ENCODE measurements around the gene BDKRB2. TPM values are rescaled to one million over a fixed set of nuclear protein-coding genes. Genes with fewer than 3 reads are reported as not detected.

Gene BDKRB2
- total and polyA plus RNA-seq, 2 of the 8 experiments (the other 6 are each of a cell fraction or from before 2014, with no cell fraction given), result 0.13 to 0.21 TPM

DNA sequence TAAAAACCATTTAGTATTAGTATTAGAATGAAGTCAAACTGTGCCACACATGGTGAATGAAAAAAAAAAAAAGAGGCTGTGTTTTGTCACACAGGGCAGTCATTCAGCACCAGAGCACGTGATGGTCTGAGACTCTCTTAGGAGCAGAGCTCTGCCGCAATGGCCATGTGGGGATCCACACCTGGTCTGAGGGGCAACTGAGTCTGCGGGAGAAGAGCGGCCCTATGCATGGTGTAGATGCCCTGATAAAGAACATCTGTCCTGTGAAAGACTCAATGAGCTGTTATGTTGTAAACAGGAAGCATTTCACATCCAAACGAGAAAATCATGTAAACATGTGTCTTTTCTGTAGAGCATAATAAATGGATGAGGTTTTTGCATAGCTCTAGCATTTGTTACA is 39.1 kb downstream of the BDKRB2 start:
- FAIRE-seq, result no peak
- no peaks in the 10 kb centered on the region for H3K79me1 ChIP-seq (ENCODE audit: low read depth, low read length)

More for the DNA sequence above, 39.1 kb downstream of the BDKRB2 start:
- Histone ChIP-seq H3K9ac (replicated peaks in 1 of 4; ENCODE audit: extremely low read depth in 1 of 4, low read depth in 3 of 4, low read length in 3 of 4) (no peak overlapping the region), H4K8ac (ENCODE audit: extremely low read depth, insufficient read depth, low read length) (no peak overlapping the region; the same call in 1 of the 2 replicates), H2BK12ac (ENCODE audit: low read depth, low read length) (no peak overlapping the region), H4K5ac (ENCODE audit: insufficient read length, low read depth, low read length) (no peak overlapping the region), H2BK5ac (ENCODE audit: low read depth, low read length) (no peak overlapping the region), H3K23me2 (ENCODE audit: low read depth, low read length) (no peaks in the 10 kb centered on the region), H4K91ac (replicated peaks; ENCODE audit: insufficient read length, low read length) (no peak overlapping the region), H2BK15ac (ENCODE audit: low read length) (no peak overlapping the region), H4K20me1 (replicated peaks in 1 of 2; ENCODE audit: control insufficient read depth in 1 of 2, insufficient read depth in 2 of 2, low read length in 2 of 2) (no peaks in the 10 kb centered on the region), H3K27me3 (replicated peaks in 1 of 4; ENCODE audit: control insufficient read depth in 3 of 4, extremely low read depth in 1 of 4, insufficient read depth in 3 of 4, low read length in 3 of 4) (no peaks in the 10 kb centered on the region), H3K56ac (replicated peaks; ENCODE audit: insufficient read length, low read depth, low read length) (no peak overlapping the region), H2BK120ac (replicated peaks; ENCODE audit: low read depth, low read length) (no peak overlapping the region), H3K14ac (ENCODE audit: insufficient read length) (no peak overlapping the region), H3K36me3 (ENCODE audit: control insufficient read depth in 2 of 4, insufficient read depth in 4 of 4, low read length in 3 of 4) (no peaks in the 10 kb centered on the region), H3K4me3 (ENCODE audit: extremely low read depth in 1 of 4, insufficient read depth in 2 of 4, low read depth in 3 of 4, low read length in 4 of 4) (no peak overlapping the region), H3K27ac (ENCODE audit: low read depth, low read length) (no peak overlapping the region), H2AK5ac (ENCODE audit: low read depth, low read length) (no peak overlapping the region), H3K4me2 (ENCODE audit: insufficient read depth in 1 of 2, low read depth in 2 of 2, low read length in 2 of 2) (no peak overlapping the region), H3K79me2 (ENCODE audit: control insufficient read depth in 1 of 2, insufficient read depth in 2 of 2, low read length in 2 of 2) (no peaks in the 10 kb centered on the region), H3K4ac (replicated peaks; ENCODE audit: insufficient read length, low read depth, low read length) (no peak overlapping the region), H3K18ac (ENCODE audit: extremely low read depth, low read length) (no peak overlapping the region), H2BK20ac (ENCODE audit: low read length) (no peak overlapping the region), H3K9me3 (ENCODE audit: insufficient read depth in 2 of 2, low read depth in 1 of 2, low read length in 1 of 2) (peaks cover 3 to 16% of the 10 kb centered on the region in 2 experiments; a peak in 3 of 4 replicates), H3K23ac (ENCODE audit: insufficient read length) (no peak overlapping the region), H3K4me1 (replicated peaks in 1 of 4; ENCODE audit: control insufficient read depth in 3 of 4, insufficient read depth in 4 of 4, low read length in 3 of 4) (no peaks in the 10 kb centered on the region), H2AFZ (ENCODE audit: low read length) (no peak overlapping the region)
- ChIA-PET POLR2A (ENCODE audit: partially characterized antibody) (no interaction called here), CTCF (ENCODE audit: partially characterized antibody) (interaction anchor here (1.0 kb wide), 1 partner anchor 19 kb away, joined by 3 read pairs; no protein-coding TSS in a partner anchor)
- TF ChIP-seq TAF7 (optimal IDR thresholded peaks at IDR 0.05; ENCODE audit: borderline replicate concordance, low read depth, low read length), result no peak
- no peak for TF ChIP-seq NANOG (IDR thresholded peaks at IDR 0.05; ENCODE audit: insufficient read depth, low read depth, low read length, poor library complexity, severe bottlenecking)
- no peak for TF ChIP-seq SIX5 (IDR thresholded peaks at IDR 0.05; ENCODE audit: low read depth, low read length)
- TF ChIP-seq SUZ12 (IDR thresholded peaks at IDR 0.05; ENCODE audit: low read length), result no peak
- TF ChIP-seq TCF12 (IDR thresholded peaks at IDR 0.05; ENCODE audit: low read depth, low read length), result no peak
- TF ChIP-seq POU5F1 (IDR thresholded peaks at IDR 0.05; ENCODE audit: low read depth, low read length), result no peak
- no peak for TF ChIP-seq HDAC6 (IDR thresholded peaks at IDR 0.05; ENCODE audit: low read depth, low read length)
- TF ChIP-seq SP2 (IDR thresholded peaks at IDR 0.05; ENCODE audit: low read length), result no peak
- TF ChIP-seq CREB1 (IDR thresholded peaks at IDR 0.05), result no peak
- no peak for TF ChIP-seq GTF2F1 (IDR thresholded peaks at IDR 0.05; ENCODE audit: borderline replicate concordance, low read depth, low read length)
- TF ChIP-seq EP300 (IDR thresholded peaks at IDR 0.05; ENCODE audit: borderline replicate concordance in 1 of 2, low read depth in 2 of 2, low read length in 2 of 2), result no peak
- TF ChIP-seq EGR1 (IDR thresholded peaks at IDR 0.05; ENCODE audit: borderline replicate concordance, low read depth, low read length), result no peak
- TF ChIP-seq TBP (IDR thresholded peaks at IDR 0.05; ENCODE audit: low read depth, low read length), result no peak
- DNase-seq (ENCODE audit: low read depth in 1 of 2, low spot score in 2 of 2), result no peak
- 93% methylated on average over 5 of the region's 5 CpGs; no CpG with 5 or more reads in 1 of the 2 experiments for WGBS, 2 experiments (ENCODE audit: extremely low coverage in 1 of 2, insufficient coverage in 1 of 2, insufficient read length in 1 of 2, insufficient replicate concordance in 2 of 2, low coverage in 1 of 2, low lambda C conversion rate in 2 of 2, missing lambda C conversion rate in 1 of 2)

All from H1 (cell line).